ENCODE measurements around the gene PMP22. TPM values are rescaled to one million over a fixed set of nuclear protein-coding genes. Genes with fewer than 3 reads are reported as not detected.
A peak's percentile ranks its signal among the peaks of the same experiment; 100 is the strongest.

PMP22 gene
- 100 to 1,000 TPM in 3 of 6 donors, 10 to 100 TPM in 3; 49.7 to 179 (median 105) TPM for total RNA-seq

DNA sequence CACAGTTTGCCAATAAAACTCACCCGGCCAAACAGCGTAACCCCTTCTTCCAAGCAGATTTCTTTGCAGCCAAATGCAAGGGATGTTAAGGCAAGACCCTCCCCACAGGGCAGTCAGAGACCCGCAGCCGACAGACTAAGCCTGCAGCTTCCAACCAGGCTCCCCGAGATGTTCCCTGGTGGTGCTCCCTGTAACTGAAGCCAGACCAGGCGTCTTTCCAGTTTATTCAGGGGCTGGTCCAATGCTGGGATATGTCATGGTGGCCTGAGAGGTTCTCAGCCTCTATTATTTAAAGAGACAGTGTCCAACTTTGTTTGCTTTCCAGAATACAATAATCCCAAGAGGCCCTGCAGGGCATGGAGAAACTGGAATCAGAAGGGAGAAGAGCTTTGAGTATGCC, at the start of gene PMP22:
Gene PMP22 (minus strand): TSS at position 196 of the 400 bp plus-strand sequence. CDS start 4,599 bp downstream, outside the sequence.
- TF ChIP-seq EP300 (IDR thresholded peaks at IDR 0.05), result no peak
- TF ChIP-seq POLR2A (IDR thresholded peaks at IDR 0.05), result no peak
- TF ChIP-seq POLR2AphosphoS5 (IDR thresholded peaks at IDR 0.05), result no peak
- no peak for TF ChIP-seq CTCF (IDR thresholded peaks at IDR 0.05)
- WGBS, 2 donors, result 33 to 74% methylated on average over 4 to 6 of the region's 6 CpGs

GRCh38 chr17:15311996-15312395, 46.9 kb upstream of the PMP22 start:
- H3K4me1 ChIP-seq, result peaks cover 0 to 3% (median 0%) of the 10 kb centered on the region in 4 donors
- 91 to 92% methylated on average over 5 of the region's 5 CpGs for WGBS, 2 donors
- DNase-seq (no peak), ATAC-seq (ENCODE audit: low FRiP score in 2 of 2) (no peak)
- no peak overlapping the region for H3K27ac ChIP-seq
- H3K27me3 ChIP-seq, result no peaks in the 10 kb centered on the region
- no peaks in the 10 kb centered on the region for H3K9me3 ChIP-seq
- TF ChIP-seq CTCF (IDR thresholded peaks at IDR 0.05) (no peak), EP300 (IDR thresholded peaks at IDR 0.05) (no peak), POLR2A (IDR thresholded peaks at IDR 0.05) (no peak), POLR2AphosphoS5 (IDR thresholded peaks at IDR 0.05) (no peak)
- no peak overlapping the region for H3K4me3 ChIP-seq
- no peaks in the 10 kb centered on the region for H3K36me3 ChIP-seq

More for the DNA sequence above, at the start of gene PMP22:
- peak within 1 kb of the TSS in 3 of 4 donors; percentile 14 to 71 (median 17) for H3K4me3 ChIP-seq
- no peak for DNase-seq
- H3K4me1 ChIP-seq, result peaks cover 1 to 42% (median 28%) of the 10 kb centered on the region in 4 donors
- no peaks in the 10 kb centered on the region for H3K9me3 ChIP-seq
- H3K27ac ChIP-seq, result peak within 1 kb of the TSS in 3 of 4 donors; percentile 0 to 33 (median 31)
- no peak for ATAC-seq (ENCODE audit: low FRiP score in 2 of 2)
- H3K27me3 ChIP-seq, result no peaks in the 10 kb centered on the region
- H3K36me3 ChIP-seq, result no peaks in the 10 kb centered on the region

DNA sequence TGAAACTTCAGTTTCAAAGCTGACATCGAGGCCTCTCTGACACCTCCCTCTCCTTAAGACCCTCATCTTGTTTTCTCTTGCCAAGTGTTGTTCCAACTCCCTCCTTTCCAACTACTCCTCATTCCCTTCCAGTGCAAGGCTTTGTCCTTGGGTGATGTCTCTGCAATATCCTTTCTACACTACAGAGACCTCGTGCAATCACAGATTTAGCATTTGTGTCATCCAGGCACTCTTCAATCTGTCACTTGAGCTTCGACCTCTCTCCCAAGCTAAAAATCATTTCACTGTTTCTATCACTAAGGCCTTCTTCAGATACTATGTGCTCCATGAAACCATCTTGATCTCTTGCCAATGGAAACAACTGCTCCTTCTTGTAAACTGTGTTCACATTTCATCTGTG, 44.7 kb upstream of the PMP22 start:
- Histone ChIP-seq H3K36me3 (no peaks in the 10 kb centered on the region), H3K27me3 (no peaks in the 10 kb centered on the region), H3K4me3 (no peak overlapping the region), H3K27ac (no peak overlapping the region), H3K9me3 (no peaks in the 10 kb centered on the region), H3K4me1 (peaks cover 0 to 4% (median 0%) of the 10 kb centered on the region in 4 donors)
- no peak for DNase-seq
- WGBS, 2 donors, result 66 to 67% methylated on average over 3 of the region's 3 CpGs
- ATAC-seq (ENCODE audit: low FRiP score in 2 of 2), result no peak
- TF ChIP-seq POLR2A (IDR thresholded peaks at IDR 0.05) (no peak), CTCF (IDR thresholded peaks at IDR 0.05) (no peak), POLR2AphosphoS5 (IDR thresholded peaks at IDR 0.05) (no peak), EP300 (IDR thresholded peaks at IDR 0.05) (no peak)

DNA sequence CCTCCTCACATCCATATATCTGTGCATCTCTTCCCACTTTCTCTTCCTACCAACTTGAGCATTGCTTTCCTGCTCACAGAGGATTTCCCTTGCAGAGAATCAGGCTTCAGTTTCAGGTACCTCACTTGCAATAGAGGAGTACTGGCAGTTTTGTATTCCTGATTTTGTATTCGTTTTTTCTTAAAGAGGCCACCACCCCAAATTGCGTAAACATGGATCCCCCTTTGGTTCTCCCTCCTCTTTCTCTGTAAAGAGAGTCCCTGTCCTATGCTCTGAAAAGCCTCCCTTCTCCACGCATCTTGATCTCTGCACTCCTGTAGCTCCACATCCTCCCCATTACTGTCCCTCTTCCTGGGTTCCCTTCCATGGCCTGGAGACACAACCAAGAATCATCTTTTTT, 44.1 kb upstream of the PMP22 start:
- WGBS, 2 donors, result 73 to 86% methylated on average over 3 of the region's 3 CpGs
- no peak overlapping the region for H3K27ac ChIP-seq
- H3K4me1 ChIP-seq, result peaks cover 0 to 4% (median 0%) of the 10 kb centered on the region in 4 donors
- no peak for TF ChIP-seq CTCF (IDR thresholded peaks at IDR 0.05)
- no peak for TF ChIP-seq POLR2AphosphoS5 (IDR thresholded peaks at IDR 0.05)
- no peaks in the 10 kb centered on the region for H3K27me3 ChIP-seq
- no peak overlapping the region for H3K4me3 ChIP-seq
- H3K36me3 ChIP-seq, result no peaks in the 10 kb centered on the region
- no peaks in the 10 kb centered on the region for H3K9me3 ChIP-seq
- ATAC-seq (ENCODE audit: low FRiP score in 2 of 2) (no peak), DNase-seq (no peak)

DNA sequence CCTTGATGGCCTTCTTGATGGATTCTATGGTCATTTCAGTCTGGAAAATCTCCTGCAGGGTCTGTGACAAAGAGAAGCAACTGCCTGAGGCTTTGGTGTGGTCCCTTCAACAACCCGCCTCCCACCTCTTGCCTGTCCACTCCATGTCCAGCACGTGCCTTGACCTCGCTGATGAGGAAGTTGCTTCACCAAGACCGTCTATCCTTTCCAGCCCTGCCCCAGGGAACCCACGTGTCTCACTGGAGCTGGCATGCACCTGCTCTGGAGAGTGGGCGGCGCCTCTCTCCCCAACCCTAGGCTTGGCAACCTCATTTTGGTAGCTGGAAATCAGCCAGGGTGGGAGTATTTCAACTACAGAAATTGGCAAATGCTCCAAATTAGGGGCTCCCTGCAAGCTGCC, 43.6 kb upstream of the PMP22 start:
- no peak overlapping the region for H3K27ac ChIP-seq
- H3K9me3 ChIP-seq, result no peaks in the 10 kb centered on the region
- H3K4me1 ChIP-seq, result peaks cover 0 to 4% (median 0%) of the 10 kb centered on the region in 4 donors
- H3K27me3 ChIP-seq, result no peaks in the 10 kb centered on the region
- DNase-seq (no peak), ATAC-seq (ENCODE audit: low FRiP score in 2 of 2) (no peak)
- H3K36me3 ChIP-seq, result no peaks in the 10 kb centered on the region
- TF ChIP-seq POLR2A (IDR thresholded peaks at IDR 0.05) (no peak), CTCF (IDR thresholded peaks at IDR 0.05) (no peak), EP300 (IDR thresholded peaks at IDR 0.05) (no peak), POLR2AphosphoS5 (IDR thresholded peaks at IDR 0.05) (no peak)
- 79 to 80% methylated on average over 7 of the region's 7 CpGs for WGBS, 2 donors
- no peak overlapping the region for H3K4me3 ChIP-seq

Data from upper lobe of left lung (tissue), 6 donors.